ENCODE data around the gene POU6F2.

GRCh38 chr7:39509436-39509835 is 531.7 kb downstream of the POU6F2 start:
- TF ChIP-seq CTCF (IDR thresholded peaks at IDR 0.05; ENCODE audit: insufficient read depth, low read length) (no peak), GABPA (IDR thresholded peaks at IDR 0.05; ENCODE audit: low read depth) (no peak), POLR2AphosphoS5 (IDR thresholded peaks at IDR 0.05; ENCODE audit: low read depth) (no peak)

All from HL-60 (cell line).